ENCODE data around the gene GPR17.

The GPR17 gene

GRCh38 chr2:127638361-127639110 lies 7.4 kb upstream of the GPR17 start:
- TF ChIP-seq CTCF (IDR thresholded peaks at IDR 0.05) = no peak

- no peak for TF ChIP-seq CTCF (IDR thresholded peaks at IDR 0.05)
Observed at GRCh38 chr2:127639111-127639474, 6.9 kb upstream of the GPR17 start.

- no peak for TF ChIP-seq CTCF (IDR thresholded peaks at IDR 0.05)
Observed at GRCh38 chr2:127640082-127641072, 5.6 kb upstream of the GPR17 start.

GRCh38 chr2:127641133-127641532 lies 4.8 kb upstream of the GPR17 start:
- TF ChIP-seq CTCF (IDR thresholded peaks at IDR 0.05) = no peak

- no peak for TF ChIP-seq CTCF (IDR thresholded peaks at IDR 0.05)
Observed at GRCh38 chr2:127641846-127642507, 4.0 kb upstream of the GPR17 start.

GRCh38 chr2:127642706-127643438 lies 3.1 kb upstream of the GPR17 start:
- no peak for TF ChIP-seq CTCF (IDR thresholded peaks at IDR 0.05)

Data from LNCAP (cell line).